ENCODE measurements around the gene TMEM182. TPM values are rescaled to one million over a fixed set of nuclear protein-coding genes. Genes with fewer than 3 reads are reported as not detected.
A peak's percentile ranks its signal among the peaks of the same experiment; 100 is the strongest.

TMEM182 gene
- total RNA-seq, 1 experiment from 2014 or later, result 13.7 TPM

DNA sequence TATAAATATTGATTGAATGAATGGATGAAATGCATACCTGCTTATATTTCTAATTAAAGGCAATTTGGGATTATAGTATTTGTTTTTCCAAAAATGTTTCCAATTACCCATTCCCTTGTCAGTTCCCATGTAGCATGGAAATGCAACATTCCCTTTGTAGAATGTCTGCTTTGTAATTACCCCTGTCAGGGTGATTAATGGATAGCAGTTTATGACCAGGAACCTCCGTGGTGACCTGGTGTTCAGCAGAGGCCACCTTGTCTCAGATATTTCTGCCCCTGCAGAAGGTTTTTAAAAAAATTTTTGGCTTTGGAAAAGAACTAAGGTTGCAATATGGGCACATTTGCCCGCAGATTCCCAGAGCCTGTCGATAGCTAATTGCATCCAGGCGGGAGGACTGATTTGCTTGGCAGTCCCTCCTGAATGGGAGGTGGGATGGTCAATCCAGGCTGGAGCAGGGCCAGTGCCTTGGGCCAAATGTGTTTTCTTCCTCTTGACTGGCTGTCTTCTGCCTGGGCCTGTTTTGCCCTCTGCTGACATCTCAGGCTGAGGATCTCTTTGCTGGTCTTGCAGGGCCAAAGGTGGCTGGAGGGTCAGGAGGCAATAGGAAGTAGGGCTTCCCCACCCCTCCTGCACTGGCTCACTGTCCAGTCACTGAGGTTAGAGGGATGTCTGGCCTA is 82.1 kb downstream of the TMEM182 start:
- H3K36me3 ChIP-seq (ENCODE audit: low read depth), result no peaks in the 10 kb centered on the region
- BruUV-seq (replicated peaks), result no TSS peak
- no peaks in the 10 kb centered on the region for H3K9me2 ChIP-seq (ENCODE audit: insufficient read depth)
- no peak overlapping the region for H3K4me2 ChIP-seq
- H3K79me2 ChIP-seq (ENCODE audit: low read depth), result no peaks in the 10 kb centered on the region
- H3K27ac ChIP-seq, result no peak overlapping the region
- no peaks in the 10 kb centered on the region for H4K20me1 ChIP-seq (ENCODE audit: insufficient read depth)
- H2AFZ ChIP-seq, result no peak overlapping the region
- no peaks in the 10 kb centered on the region for H3K4me1 ChIP-seq (replicated peaks; ENCODE audit: insufficient read depth)
- no peak for DNase-seq
- ChIA-PET POLR2A (ENCODE audit: unreplicated experiment) (no interaction called here), CTCF (no interaction called here)
- H3F3A ChIP-seq (ENCODE audit: insufficient read depth, low read depth), result no peaks in the 10 kb centered on the region
- H3K9me3 ChIP-seq (ENCODE audit: insufficient read depth, low read depth), result no peaks in the 10 kb centered on the region
- H3K27me3 ChIP-seq (ENCODE audit: insufficient read depth, low read depth), result no peaks in the 10 kb centered on the region
- H3K4me3 ChIP-seq, result no peak overlapping the region
- intact Hi-C loops (cut with micrococcal nuclease; ENCODE audit: unreplicated experiment), result loop anchor here (5.0 to 10.0 kb wide), 3 partner anchors 161 to 1568 kb away; no protein-coding TSS in a partner anchor
- TF ChIP-seq EZH2 (IDR thresholded peaks at IDR 0.05; ENCODE audit: low read depth), result no peak
- TF ChIP-seq CTCF (conservative IDR thresholded peaks at IDR 0.05), result no peak

- no peak for TF ChIP-seq CTCF (conservative IDR thresholded peaks at IDR 0.05)
- TF ChIP-seq EZH2 (IDR thresholded peaks at IDR 0.05; ENCODE audit: low read depth), result no peak
- intact Hi-C loops (cut with micrococcal nuclease; ENCODE audit: unreplicated experiment), result loop anchor here (5.0 to 10.0 kb wide), 3 partner anchors 160 to 1567 kb away; no protein-coding TSS in a partner anchor
- H3K4me1 ChIP-seq (replicated peaks; ENCODE audit: insufficient read depth), result no peaks in the 10 kb centered on the region
- no TSS peak for BruUV-seq (replicated peaks)
- DNase-seq, result no peak
- POLR2A ChIA-PET (ENCODE audit: unreplicated experiment), result no interaction called here
- no peaks in the 10 kb centered on the region for H3K79me2 ChIP-seq (ENCODE audit: low read depth)
- no peak overlapping the region for H3K4me2 ChIP-seq
- no peak overlapping the region for H3K27ac ChIP-seq
- no peak overlapping the region for H2AFZ ChIP-seq
- no peaks in the 10 kb centered on the region for H3K9me2 ChIP-seq (ENCODE audit: insufficient read depth)
- H3K27me3 ChIP-seq (ENCODE audit: insufficient read depth, low read depth), result no peaks in the 10 kb centered on the region
- no peaks in the 10 kb centered on the region for H3K9me3 ChIP-seq (ENCODE audit: insufficient read depth, low read depth)
- CTCF ChIA-PET, result no interaction called here
- no peaks in the 10 kb centered on the region for H3K36me3 ChIP-seq (ENCODE audit: low read depth)
- no peaks in the 10 kb centered on the region for H3F3A ChIP-seq (ENCODE audit: insufficient read depth, low read depth)
- no peak overlapping the region for H3K4me3 ChIP-seq
- no peaks in the 10 kb centered on the region for H4K20me1 ChIP-seq (ENCODE audit: insufficient read depth)
Measured at GRCh38 chr2:102844911-102845310, 83.1 kb downstream of the TMEM182 start.

GRCh38 chr2:102848366-102848839 is 86.6 kb downstream of the TMEM182 start:
- H3K4me2 ChIP-seq, result peak overlapping the region; percentile 56
- intact Hi-C loops (cut with micrococcal nuclease; ENCODE audit: unreplicated experiment), result loop anchor here (10.0 kb wide), 2 partner anchors 156 to 316 kb away; no protein-coding TSS in a partner anchor
- H3K4me1 ChIP-seq (replicated peaks; ENCODE audit: insufficient read depth), result no peaks in the 10 kb centered on the region
- 0 out of 2 replicates have a peak, but pooled peaks cover 3% of the 10 kb centered on the region for H3K9me3 ChIP-seq (ENCODE audit: insufficient read depth, low read depth)
- ChIA-PET CTCF (no interaction called here), POLR2A (ENCODE audit: unreplicated experiment) (no interaction called here)
- no peak overlapping the region for H3K4me3 ChIP-seq
- H3K36me3 ChIP-seq (ENCODE audit: low read depth), result no peaks in the 10 kb centered on the region
- no peaks in the 10 kb centered on the region for H3F3A ChIP-seq (ENCODE audit: insufficient read depth, low read depth)
- H3K27me3 ChIP-seq (ENCODE audit: insufficient read depth, low read depth), result no peaks in the 10 kb centered on the region
- H4K20me1 ChIP-seq (ENCODE audit: insufficient read depth), result no peaks in the 10 kb centered on the region
- no TSS peak for BruUV-seq (replicated peaks)
- H3K27ac ChIP-seq, result no peak overlapping the region
- TF ChIP-seq CTCF (conservative IDR thresholded peaks at IDR 0.05), result peak; percentile 44; the same call in 1 of the 2 replicates
- TF ChIP-seq EZH2 (IDR thresholded peaks at IDR 0.05; ENCODE audit: low read depth), result no peak
- peak in 1 of 2 experiments; percentile 66 for DNase-seq
- H3K79me2 ChIP-seq (ENCODE audit: low read depth), result no peaks in the 10 kb centered on the region
- no peaks in the 10 kb centered on the region for H3K9me2 ChIP-seq (ENCODE audit: insufficient read depth)
- no peak overlapping the region for H2AFZ ChIP-seq

All from PC-9 (cell line).